GM21360 (cell line): Measurements from ENCODE around the gene KIAA1586.
A peak's percentile ranks its signal among the peaks of the same experiment; 100 is the strongest.
"Not testable (repeated sequence)": the region's sequence is repeated elsewhere in the genome, so short reads cannot be mapped to it uniquely, and the experiment has no call there.

Experiments
- ATAC-seq: cut with Tn5 transposase; IDR thresholded peaks from one replicate; pipeline ENCODE4 v1.9.1; 2021; ENCODE audit warnings: mild to moderate bottlenecking, moderate library complexity; ENCODE audit not compliant: unreplicated experiment

Gene KIAA1586, protein sequence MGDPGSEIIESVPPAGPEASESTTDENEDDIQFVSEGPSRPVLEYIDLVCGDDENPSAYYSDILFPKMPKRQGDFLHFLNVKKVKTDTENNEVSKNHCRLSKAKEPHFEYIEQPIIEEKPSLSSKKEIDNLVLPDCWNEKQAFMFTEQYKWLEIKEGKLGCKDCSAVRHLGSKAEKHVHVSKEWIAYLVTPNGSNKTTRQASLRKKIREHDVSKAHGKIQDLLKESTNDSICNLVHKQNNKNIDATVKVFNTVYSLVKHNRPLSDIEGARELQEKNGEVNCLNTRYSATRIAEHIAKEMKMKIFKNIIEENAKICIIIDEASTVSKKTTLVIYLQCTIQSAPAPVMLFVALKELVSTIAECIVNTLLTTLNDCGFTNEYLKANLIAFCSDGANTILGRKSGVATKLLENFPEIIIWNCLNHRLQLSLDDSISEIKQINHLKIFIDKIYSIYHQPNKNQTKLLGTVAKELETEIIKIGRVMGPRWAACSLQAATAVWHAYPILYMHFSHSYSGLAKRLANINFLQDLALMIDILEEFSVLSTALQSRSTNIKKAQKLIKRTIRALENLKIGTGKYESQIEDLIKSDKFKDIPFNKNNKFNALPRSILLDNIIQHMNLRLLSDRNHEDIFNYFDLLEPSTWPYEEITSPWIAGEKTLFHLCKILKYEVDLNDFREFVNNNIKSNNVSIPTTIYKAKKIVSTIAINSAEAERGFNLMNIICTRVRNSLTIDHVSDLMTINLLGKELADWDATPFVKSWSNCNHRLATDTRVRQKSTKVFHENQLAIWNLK

DNA sequence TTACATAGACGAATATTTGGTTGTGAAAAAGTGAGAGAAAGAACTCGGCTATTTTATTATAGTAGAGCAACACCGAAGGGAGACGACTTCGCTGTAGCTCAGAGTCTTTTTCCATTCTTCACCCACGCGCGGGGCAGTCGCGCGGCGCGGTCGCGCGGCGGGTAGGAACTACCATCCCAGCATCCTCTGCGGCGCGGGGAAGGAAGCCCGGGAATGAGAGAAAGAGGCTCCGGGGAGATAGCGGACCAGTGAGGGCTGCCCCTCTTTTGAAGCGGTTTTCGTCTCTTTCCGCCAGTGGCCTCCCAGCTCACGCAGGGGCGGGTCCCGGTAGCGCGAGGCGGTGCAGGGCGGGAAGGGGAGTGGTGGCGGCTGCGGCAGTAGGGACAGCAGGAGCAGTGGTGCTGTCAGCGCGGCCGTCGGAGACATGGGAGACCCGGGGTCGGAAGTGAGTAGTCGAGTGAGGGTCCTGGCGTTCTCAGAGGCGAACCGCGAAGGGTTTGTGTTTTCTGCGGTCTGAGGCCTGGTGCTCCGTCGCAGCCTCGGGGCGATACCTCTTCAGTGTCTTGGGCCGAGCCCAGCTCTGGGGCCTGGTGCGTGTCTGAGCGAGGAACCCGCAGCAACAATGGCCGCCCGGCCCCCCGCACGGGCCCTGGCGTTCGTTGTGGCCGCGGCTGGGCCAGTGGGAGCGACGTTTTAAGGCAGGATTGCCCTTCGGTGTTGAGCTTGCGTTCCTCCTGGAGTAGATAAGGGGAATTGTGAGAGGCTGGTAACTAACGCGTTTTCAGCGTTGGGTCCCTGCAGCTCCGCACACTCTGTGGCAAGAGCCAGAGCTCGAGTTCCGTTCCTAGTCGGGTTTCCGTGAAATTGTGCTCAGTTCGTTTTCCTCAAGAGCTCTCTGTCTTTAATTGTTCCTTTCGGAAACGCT, at the start of gene KIAA1586:
KIAA1586 (plus strand) TSS at position 362 of the 925 bp plus-strand sequence; CDS start at position 425, 63 bp downstream.
- ATAC-seq, result peak; percentile 96

DNA sequence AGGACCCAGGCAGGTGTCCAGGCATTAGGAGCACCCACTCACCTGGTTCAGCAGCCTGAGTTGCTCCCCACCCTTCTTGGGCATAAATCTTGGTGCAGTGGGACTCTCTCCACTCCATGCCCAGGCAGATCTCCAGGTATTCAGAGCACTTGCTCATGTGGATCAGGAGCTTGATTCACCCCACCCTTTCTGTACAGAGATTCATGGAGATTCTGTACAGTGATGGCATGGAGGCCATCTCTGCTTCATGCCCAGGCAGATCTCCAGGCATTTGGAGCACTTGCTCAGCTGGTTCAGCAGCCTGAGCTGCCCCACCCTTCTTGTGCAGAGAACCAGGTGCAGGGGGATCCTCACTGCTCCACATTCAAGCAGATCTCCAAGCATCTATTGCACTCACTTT, 47.4 kb upstream of the KIAA1586 start:
- no peak for ATAC-seq

DNA sequence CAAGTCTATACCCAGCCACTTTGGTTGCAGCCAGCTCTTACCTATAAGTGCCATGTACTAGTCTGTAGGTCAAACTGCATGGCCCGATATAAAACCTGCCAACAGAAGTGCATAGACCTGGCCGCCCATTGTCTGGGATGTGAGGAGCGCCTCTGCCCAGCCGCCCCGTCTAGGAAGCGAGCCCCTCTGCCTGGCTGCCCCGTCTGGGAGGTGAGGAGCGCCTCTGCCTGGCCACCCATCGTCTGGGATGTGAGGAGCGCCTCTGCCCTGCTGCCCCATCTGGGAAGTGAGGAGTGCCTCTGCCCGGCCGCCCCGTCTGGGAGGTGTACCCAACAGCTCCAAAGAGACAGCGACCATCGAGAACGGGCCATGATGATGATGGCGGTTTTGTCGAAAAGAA, 46.7 kb upstream of the KIAA1586 start:
- ATAC-seq, result not testable (repeated sequence)

DNA sequence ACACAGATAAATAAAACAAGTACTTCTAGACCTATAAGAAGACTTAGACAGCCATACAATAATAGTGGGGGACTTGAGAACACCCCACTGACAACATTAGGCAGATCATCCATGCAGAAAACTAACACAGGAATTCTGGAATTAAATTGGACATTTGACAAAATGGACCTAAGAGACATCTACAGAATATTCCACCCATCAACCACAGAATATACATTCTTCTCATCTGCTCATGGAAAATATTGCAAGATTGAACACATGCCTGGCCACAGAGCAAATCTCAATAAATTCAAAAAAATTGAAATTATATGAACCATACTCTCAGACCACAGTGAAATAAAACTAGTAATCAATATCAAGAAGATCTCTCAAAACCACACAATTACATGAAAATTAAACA, 44.3 kb upstream of the KIAA1586 start:
- no peak for ATAC-seq

DNA sequence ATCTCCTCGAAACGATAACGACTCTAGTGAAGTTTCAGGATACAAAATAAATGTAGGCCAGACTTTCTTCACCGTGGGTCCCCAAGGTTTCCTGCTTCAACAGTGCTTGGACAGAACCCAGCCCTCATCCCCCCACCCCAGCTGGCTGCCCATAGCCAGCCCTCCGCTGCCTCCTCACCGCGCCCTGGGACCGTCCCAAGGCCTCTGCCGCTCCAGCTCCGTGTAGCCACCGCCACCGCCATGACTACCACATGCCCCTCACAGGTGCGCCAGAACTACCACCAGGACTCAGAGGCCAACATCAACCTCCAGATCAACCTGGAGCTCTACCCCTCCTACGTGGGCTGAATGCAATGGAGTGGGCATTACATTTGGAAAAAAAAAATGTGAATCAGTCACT, 42.2 kb upstream of the KIAA1586 start:
- ATAC-seq, result no peak

DNA sequence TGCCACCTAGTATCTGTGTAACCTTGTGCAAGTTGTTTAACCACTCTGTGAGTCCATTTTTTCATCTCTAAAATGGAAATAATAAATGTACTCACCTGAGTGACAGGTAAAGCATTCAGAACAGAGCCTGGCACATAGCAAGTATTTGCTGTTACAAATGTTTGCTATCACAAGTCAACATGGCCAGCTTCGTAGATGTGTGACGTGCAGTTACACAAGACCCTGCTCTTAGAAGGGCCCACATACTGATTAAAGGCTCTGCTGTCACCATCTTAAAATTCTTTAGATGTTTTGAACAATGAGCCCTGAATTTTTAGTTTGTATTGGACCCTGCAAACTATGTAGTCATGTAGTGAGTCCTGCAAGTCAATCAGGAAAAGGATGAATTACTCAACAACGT, 40.4 kb upstream of the KIAA1586 start:
- ATAC-seq, result no peak

DNA sequence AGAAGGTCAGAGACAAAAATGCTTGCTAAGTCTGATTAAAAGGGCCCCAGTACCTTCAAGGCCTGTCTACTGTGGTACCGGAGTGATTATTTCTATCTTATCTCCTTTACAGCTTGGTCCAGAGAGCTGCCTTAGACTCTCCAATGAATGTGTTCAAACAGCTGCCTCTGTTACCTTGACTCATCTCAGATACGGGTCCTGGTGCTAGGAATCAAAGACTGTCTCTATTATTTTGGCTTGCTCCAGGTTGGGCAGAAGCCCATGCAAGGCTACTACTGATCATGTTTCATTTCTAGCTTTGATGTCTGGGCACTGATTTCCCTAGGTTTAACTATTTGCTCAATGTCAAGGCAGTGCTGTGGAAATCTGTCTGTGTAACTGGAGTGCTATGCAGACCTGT, 38.4 kb upstream of the KIAA1586 start:
- ATAC-seq, result not testable (repeated sequence)

DNA sequence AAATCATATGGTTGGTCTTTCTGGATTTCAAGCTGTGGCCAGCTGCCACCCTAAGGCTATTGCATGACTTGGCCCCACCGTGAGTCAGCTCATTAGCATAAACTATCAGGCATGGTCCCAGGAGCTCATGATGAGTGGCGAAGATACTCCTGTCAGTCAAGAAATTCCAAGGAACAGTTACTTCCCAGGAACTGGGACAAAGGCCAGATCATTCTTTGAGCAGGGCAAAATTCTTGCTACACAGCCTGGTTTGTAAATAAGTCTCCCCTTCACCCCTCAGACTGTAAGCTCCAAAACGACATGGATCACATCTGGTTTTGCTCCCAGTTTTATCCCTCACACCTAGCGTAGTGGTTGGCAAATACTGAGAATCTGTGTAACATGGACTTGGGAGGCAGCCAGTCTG, 33.0 kb upstream of the KIAA1586 start:
- ATAC-seq, result no peak

DNA sequence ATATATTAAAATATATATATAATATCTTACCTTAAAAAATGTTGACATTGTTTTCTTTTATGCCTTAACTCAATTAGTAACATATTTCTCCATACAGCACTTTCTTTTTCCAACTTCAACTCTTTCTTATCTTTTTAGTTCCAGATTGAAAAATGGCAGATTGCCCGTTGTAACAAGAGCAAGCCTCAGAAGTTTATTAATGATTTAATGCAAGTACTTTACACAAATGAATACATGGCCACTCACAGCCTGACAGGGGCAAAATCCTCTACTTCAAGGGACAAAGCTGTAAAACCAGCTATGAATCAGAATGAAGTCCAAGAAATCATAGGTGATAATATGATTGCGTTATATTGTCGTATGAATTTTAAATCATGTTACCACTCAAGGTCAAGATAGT, 29.4 kb upstream of the KIAA1586 start:
- no peak for ATAC-seq

DNA sequence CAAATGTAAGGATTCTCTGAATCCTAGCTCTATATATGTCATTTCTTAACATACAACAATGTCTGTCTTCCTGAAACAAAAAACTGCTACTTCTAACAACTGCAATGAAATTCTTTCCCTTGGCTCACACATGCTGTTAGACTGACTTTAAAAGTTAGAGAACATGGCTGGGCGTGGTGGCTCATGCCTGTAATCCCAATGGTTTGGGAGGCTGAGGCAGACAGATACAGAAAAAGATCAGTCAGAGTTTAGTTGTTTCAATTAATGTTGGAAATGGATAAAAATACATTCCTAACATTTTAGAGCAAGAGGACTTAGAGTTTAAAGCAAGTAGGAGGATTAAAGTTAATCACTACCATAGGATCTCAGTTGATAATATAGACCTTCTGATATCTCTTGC, 28.7 kb upstream of the KIAA1586 start:
- no peak for ATAC-seq

DNA sequence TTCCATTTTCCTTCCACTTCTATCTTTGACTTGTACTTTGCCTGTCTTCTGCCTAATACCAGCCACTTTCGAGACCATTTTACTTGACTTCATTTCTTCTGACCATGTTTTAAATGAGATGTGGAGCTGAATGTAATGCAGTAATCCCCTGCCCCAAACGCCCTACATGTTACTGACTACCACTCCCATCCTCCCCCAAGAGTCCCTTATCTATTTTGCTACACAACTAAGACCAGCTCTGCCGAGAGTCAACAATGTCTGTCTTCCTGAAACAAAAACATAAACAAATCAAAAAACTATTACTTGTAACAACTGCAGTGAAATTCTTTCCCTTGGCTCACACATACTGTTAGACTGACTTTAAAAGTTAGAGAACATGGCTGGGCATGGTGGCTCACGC, 27.1 kb upstream of the KIAA1586 start:
- no peak for ATAC-seq

DNA sequence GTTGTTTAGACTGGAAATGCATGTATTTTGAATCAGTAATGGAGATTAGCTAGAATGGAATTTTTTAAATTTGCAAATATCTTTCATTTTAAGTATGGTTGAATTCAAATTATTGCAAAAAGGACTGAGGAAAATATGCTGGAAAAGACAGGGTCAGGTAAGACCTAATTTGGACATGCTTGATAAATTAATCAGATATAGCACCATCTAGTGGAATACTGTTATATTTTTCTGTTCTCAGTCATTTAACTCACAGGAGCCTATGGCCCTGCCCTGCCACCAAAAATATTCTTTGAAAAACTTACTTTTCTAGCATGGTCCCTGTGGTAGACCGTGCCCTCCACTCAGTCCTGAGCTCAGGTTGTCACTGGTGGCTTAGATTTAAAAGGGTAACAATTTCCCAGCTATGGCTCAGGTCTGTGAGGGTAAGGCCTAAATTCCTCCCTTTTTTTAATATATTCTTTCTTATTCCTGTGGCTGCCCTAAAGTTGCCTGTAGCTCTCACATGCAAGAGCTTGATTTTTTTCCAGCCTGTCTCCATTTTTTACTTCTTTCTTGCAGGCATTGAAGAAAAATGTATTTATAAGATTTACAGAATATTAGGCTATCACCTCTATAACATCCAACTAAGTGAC, 25.3 kb upstream of the KIAA1586 start:
- ATAC-seq, result no peak

DNA sequence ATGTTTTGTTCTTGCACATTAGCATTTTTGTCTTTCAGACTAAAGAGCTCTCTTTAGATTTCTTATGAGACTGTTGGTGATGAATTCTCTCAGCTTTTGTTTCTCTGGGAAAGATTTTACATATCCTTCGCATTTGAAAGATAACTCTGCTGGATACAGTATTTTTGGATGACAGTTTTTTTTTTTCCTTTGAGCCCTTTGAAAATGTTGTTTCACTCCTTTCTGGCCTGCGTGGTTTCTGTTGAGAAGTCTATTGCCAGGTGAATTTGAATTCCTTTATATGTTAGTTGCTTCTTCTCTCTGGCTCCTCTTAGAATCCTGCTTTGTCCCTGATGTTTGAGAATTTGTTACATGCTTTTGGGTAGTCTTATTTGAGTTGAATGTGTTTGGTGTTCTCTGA, 22.2 kb upstream of the KIAA1586 start:
- no peak for ATAC-seq

DNA sequence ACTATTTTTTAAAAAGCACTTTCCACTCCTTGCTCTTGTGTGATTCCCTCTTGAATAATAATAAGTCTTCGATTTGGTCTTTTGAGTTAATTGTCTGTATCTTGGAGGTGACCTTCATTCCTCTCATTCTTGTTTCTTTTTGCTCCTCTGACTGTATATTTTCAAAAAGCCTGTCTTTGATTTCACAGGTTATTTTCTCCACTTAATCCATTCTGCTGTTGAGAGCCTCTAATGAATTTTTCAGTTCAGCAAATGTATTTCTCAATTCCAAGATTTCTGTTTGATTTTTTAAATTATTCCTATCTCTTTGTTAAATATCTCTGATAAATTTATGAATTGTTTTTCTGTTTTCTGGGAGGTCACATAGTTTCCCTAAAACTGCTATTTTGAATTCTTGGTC, 21.7 kb upstream of the KIAA1586 start:
- ATAC-seq, result no peak

DNA sequence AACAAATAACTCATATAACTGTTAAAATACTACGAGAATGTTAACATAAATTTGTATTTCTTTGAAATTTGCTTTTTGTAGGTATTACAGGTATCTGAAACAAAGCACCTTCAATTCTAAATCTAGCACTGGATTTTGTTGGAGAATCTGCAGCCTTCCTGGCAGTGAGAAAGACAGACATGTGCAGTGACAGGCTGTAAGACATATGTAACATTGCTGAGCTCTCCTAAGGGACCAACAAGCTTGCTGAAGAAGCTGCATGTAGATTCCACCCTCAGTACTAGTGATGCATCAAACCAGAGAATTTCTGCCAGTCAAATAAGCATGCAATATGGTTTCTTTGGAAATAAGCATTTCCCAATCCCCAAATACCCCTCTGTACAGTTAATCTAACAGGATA, 20.5 kb upstream of the KIAA1586 start:
- ATAC-seq, result no peak

DNA sequence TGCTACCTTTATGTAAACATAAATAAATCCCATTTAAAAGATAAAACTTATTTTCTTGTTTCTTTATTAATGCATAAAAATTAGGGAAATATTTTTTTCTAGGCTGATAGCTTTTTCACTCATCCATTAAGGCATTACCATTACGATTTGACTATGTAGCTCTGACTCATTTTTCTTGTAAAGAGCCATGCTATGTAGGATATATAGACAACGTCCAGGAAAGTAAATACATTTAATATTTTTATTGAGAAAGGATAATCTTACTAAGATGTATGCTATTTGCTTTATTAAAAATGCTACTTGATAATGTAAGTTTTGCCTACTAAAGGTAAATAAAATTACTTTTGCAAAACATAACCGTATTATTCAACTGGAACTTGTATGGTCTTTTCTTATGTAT, 19.2 kb upstream of the KIAA1586 start:
- ATAC-seq, result no peak

DNA sequence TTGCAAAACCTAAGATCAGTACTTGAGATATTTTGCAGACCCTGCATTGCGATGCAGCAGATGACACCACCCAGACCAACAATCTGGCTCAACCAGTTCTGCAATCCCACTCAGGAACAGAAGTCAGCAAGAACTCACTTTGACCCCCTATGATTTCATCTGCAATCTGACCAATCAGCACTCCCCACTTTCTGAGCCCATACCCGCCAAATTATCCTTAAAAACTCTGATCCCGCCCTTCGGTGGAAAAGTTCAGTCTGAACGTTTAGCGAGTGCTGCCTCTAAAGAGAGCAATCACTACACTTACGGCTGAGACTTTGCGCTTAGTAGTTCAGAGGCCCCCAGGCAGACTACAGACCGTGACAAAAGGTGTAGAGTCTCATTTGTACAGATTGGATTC, 17.3 kb upstream of the KIAA1586 start:
- no peak for ATAC-seq

DNA sequence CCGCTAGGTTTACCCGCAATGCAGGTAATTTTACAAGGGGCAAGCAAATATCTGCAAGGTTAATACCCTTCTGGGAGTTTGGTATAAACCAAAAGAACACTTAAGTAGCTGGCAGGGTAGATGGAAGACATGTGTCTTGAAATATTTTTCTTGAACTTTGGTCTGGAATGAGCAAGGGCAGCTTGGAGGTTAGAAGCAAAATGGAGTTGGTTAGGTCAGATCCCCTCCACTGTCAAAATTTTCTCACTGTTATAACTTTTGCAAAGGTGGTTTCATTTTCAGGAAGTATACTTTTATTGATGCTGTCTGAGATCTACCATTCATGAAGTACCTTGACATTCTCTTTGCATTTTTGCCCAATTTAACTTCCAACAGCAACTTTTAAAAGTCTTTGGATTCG, 13.3 kb upstream of the KIAA1586 start:
- no peak for ATAC-seq

DNA sequence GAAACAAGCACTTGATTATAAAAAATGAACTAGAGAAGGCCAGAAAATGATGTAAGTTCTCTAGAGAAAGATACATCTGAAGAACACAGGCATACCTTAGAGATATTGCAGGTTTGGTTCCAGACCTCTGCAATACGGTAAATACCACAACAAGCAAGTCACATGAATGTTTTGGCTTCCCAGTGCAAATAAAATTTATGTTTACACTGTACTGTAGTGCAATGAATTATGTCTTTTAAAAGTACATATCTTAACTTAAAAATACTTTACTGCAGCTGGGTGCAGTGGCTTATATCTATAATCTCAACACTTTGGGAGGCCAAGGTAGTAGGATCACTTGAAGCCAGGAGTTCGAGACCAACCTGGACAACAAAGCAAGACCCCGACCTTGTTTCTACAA, 10.9 kb upstream of the KIAA1586 start:
- ATAC-seq, result no peak

DNA sequence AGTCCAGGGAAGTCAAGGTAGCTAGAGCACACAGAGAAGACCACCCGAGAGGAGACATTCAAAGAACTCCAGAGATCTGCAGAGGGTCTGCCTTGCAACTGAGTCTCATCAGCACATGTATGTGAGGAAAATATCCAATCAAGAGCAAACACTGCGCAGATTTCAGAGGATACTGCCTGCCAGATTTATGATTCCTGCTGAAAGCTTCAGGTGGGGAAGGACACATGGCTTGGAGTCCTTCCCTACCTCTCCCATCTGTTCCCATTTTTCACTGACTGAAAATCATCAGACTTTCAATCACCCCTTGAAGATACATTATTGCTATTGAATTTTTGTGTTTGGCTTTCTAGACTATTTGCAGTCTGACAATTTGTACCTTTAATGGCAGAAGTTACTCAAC, 7.6 kb upstream of the KIAA1586 start:
- ATAC-seq, result no peak

DNA sequence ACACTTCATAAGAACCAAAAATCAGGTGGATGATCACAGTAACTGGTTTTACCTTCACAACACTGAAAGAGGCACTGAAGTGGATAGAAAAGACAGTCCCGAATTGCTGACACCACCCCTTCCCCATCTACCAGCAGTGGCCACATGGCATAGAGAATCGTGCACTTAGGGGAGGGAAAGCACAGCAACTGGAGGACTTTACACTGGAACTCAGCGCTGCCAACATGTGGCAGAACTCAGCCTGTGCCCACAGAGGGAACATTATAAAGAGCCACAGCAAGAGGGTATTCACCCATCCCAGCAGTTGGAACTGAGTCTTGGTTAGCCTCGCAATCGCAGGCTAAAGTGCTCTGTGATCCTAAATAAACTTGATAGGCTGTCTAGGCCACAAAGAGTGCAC, 6.5 kb upstream of the KIAA1586 start:
- no peak for ATAC-seq
